ENCODE data around the gene DIDO1. TPM values are rescaled to one million over a fixed set of nuclear protein-coding genes. Genes with fewer than 3 reads are reported as not detected.

The DIDO1 gene
- total and polyA plus RNA-seq, 2 of the 13 experiments (the other 11 are each of a cell fraction or from before 2014, with no cell fraction given), result 75.0 to 75.1 TPM

- TF ChIP-seq FOXC1 (CRISPR knock-in tag; IDR thresholded peaks at IDR 0.05; ENCODE audit: borderline replicate concordance) (0 out of 2 replicates have a peak, but pooled peaks have one; percentile 46), RAD21 (CRISPR knock-in tag; IDR thresholded peaks at IDR 0.05) (no peak), REXO4 (CRISPR knock-in tag; IDR thresholded peaks at IDR 0.05; ENCODE audit: borderline replicate concordance) (0 out of 2 replicates have a peak, but pooled peaks have one; percentile 42), ZBTB2 (CRISPR knock-in tag; IDR thresholded peaks at IDR 0.05; ENCODE audit: low read depth) (no peak), SCMH1 (CRISPR knock-in tag; IDR thresholded peaks at IDR 0.05; ENCODE audit: borderline replicate concordance) (no peak), TERF1 (CRISPR knock-in tag; IDR thresholded peaks at IDR 0.05) (no peak), CTCF (CRISPR knock-in tag; IDR thresholded peaks at IDR 0.05) (no peak), MBNL3 (CRISPR knock-in tag; conservative IDR thresholded peaks at IDR 0.05) (no peak), MZF1 (CRISPR knock-in tag; IDR thresholded peaks at IDR 0.05; ENCODE audit: borderline replicate concordance) (no peak), ZNF17 (CRISPR knock-in tag; IDR thresholded peaks at IDR 0.05) (no peak), ELF1 (CRISPR knock-in tag; IDR thresholded peaks at IDR 0.05) (no peak), HNRNPUL1 (IDR thresholded peaks at IDR 0.05; ENCODE audit: low read depth, low read length) (no peak), RFX5 (IDR thresholded peaks at IDR 0.05; ENCODE audit: low read depth, low read length) (no peak), SRSF4 (IDR thresholded peaks at IDR 0.05; ENCODE audit: low read depth, low read length, poor library complexity, severe bottlenecking) (no peak), ZNF570 (CRISPR knock-in tag; IDR thresholded peaks at IDR 0.05; ENCODE audit: borderline replicate concordance) (no peak), ZNF629 (CRISPR knock-in tag; conservative IDR thresholded peaks at IDR 0.05) (no peak), PHF21A (CRISPR knock-in tag; IDR thresholded peaks at IDR 0.05) (0 out of 2 replicates have a peak, but pooled peaks have one; percentile 30), ZBTB8A (CRISPR knock-in tag; IDR thresholded peaks at IDR 0.05; ENCODE audit: borderline replicate concordance, low read depth) (no peak), HES4 (CRISPR knock-in tag; IDR thresholded peaks at IDR 0.05; ENCODE audit: borderline replicate concordance) (peak; percentile 28; the same call in 1 of the 2 replicates), DPF2 (CRISPR knock-in tag; IDR thresholded peaks at IDR 0.05; ENCODE audit: borderline replicate concordance, low read depth) (no peak), IRF2 (CRISPR knock-in tag; IDR thresholded peaks at IDR 0.05) (no peak), MATR3 (CRISPR knock-in tag; IDR thresholded peaks at IDR 0.05) (no peak), TCF7 (IDR thresholded peaks at IDR 0.05; ENCODE audit: low read depth) (no peak), ZMAT3 (CRISPR knock-in tag; conservative IDR thresholded peaks at IDR 0.05) (peak; percentile 65; the same call in 1 of the 2 replicates)
Observed at GRCh38 chr20:62876902-62877816, 49.1 kb downstream of the DIDO1 start (continued).

All from HepG2 (cell line).